Calu3 (cell line): ENCODE data around the gene UNC5C. TPM values are rescaled to one million over a fixed set of nuclear protein-coding genes. Genes with fewer than 3 reads are reported as not detected.

Experiments used
- BruUV-seq: library from RNA; stranded (reverse); fragments of 400-500 nt; replicated peaks from 2 replicates; lab custom pipeline; 2021; lab: Mats Ljungman, UMichigan
- CTCF ChIA-PET: fragments of 300-600 bp; sonication (Branson Sonifier 250); formaldehyde crosslinking; loops from one replicate; lab custom pipeline; 2022; ENCODE audit warnings: antibody characterized with exemption; lab: Charles Lee
- DNase-seq: peaks from one replicate; pipeline ENCODE4 v3.0.0; 2022
- H3K27ac Mint-ChIP-seq: one replicate; pipeline ENCODE4 v1.8.0; 2022; ENCODE audit warnings: mixed read lengths; ENCODE audit not compliant: unreplicated experiment
- H3K27me3 Mint-ChIP-seq: one replicate; pipeline ENCODE4 v1.8.0; 2022; ENCODE audit warnings: mixed read lengths; ENCODE audit not compliant: unreplicated experiment
- H3K36me3 Mint-ChIP-seq: one replicate; pipeline ENCODE4 v1.8.0; 2022; ENCODE audit warnings: mild to moderate bottlenecking, moderate library complexity, mixed read lengths; ENCODE audit not compliant: insufficient read depth, unreplicated experiment
- H3K4me1 Mint-ChIP-seq: one replicate; pipeline ENCODE4 v1.8.0; 2022; ENCODE audit warnings: mild to moderate bottlenecking, low read depth, mixed read lengths; ENCODE audit not compliant: unreplicated experiment
- H3K4me3 Mint-ChIP-seq: one replicate; pipeline ENCODE4 v1.8.0; 2022; ENCODE audit warnings: mild to moderate bottlenecking, low read depth, moderate library complexity, mixed read lengths; ENCODE audit not compliant: unreplicated experiment
- H3K9me3 Mint-ChIP-seq: one replicate; pipeline ENCODE4 v1.8.0; 2022; ENCODE audit warnings: low read depth, mixed read lengths; ENCODE audit not compliant: unreplicated experiment
- intact Hi-C: fragments of 100-400 bp; cut with micrococcal nuclease; formaldehyde crosslinking; loops from one replicate; pipeline ENCODE4 v1.10.0; 2022; ENCODE audit not compliant: unreplicated experiment
- total RNA-seq: library from RNA; stranded (reverse); gene quantifications from 2 replicates; pipeline ENCODE4 v1.2.3, GENCODE V29; 2022
- TF ChIP-seq, protein P1 (sequence below): fragments of 200-600 bp; IDR thresholded peaks from one replicate; pipeline ENCODE4 v1.8.0; 2022; ENCODE audit warnings: antibody characterized with exemption; ENCODE audit not compliant: unreplicated experiment

UNC5C gene
- total RNA-seq, 1 experiment from 2014 or later = not detected

- no peak overlapping the region for H3K27ac Mint-ChIP-seq
- TF ChIP-seq, protein P1, sequence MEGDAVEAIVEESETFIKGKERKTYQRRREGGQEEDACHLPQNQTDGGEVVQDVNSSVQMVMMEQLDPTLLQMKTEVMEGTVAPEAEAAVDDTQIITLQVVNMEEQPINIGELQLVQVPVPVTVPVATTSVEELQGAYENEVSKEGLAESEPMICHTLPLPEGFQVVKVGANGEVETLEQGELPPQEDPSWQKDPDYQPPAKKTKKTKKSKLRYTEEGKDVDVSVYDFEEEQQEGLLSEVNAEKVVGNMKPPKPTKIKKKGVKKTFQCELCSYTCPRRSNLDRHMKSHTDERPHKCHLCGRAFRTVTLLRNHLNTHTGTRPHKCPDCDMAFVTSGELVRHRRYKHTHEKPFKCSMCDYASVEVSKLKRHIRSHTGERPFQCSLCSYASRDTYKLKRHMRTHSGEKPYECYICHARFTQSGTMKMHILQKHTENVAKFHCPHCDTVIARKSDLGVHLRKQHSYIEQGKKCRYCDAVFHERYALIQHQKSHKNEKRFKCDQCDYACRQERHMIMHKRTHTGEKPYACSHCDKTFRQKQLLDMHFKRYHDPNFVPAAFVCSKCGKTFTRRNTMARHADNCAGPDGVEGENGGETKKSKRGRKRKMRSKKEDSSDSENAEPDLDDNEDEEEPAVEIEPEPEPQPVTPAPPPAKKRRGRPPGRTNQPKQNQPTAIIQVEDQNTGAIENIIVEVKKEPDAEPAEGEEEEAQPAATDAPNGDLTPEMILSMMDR = no peak
- BruUV-seq = no TSS peak
- H3K27me3 Mint-ChIP-seq = no peaks in the 10 kb centered on the region
- CTCF ChIA-PET = no interaction called here
- no peaks in the 10 kb centered on the region for H3K9me3 Mint-ChIP-seq
- intact Hi-C loops = no loop called here
- no peaks in the 10 kb centered on the region for H3K4me1 Mint-ChIP-seq
- no peaks in the 10 kb centered on the region for H3K36me3 Mint-ChIP-seq
- H3K4me3 Mint-ChIP-seq = no peak overlapping the region
- DNase-seq = no peak
These were observed 166.8 kb downstream of the UNC5C start for GRCh38 chr4:95381843-95382580.

GRCh38 chr4:95379633-95380032, 169.1 kb downstream of the UNC5C start:
- DNase-seq = no peak
- CTCF ChIA-PET = no interaction called here
- BruUV-seq = no TSS peak
- Mint-ChIP-seq H3K9me3 (no peaks in the 10 kb centered on the region), H3K36me3 (no peaks in the 10 kb centered on the region), H3K4me1 (no peaks in the 10 kb centered on the region), H3K27ac (no peak overlapping the region), H3K27me3 (no peaks in the 10 kb centered on the region), H3K4me3 (no peak overlapping the region)
- intact Hi-C loops = no loop called here
- TF ChIP-seq, protein P1 = no peak

DNA sequence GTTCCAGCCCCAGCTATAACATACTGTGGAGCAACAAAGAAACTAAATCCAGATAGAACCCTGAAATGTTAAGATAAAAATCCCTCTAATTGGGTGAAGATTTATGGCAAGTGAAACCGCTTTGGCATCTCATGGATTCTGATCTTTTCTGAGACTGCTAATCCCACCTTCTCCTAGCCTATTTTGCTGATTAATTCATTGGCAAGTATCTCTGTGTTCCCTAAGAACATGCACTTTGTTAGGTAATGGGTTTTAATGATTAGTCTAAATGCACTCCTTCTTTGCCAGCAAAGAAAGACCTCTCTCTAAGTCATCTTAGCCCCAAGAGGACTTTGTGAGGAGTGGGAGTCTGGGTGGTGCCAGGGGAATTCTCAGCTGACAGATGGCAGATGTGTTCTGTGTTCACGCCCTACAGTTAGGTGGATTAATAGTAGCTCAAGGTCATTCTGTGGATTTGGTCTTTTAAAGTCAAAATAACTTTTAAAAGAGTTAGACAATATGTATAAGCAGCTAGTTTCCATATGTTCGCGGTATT, 171.3 kb downstream of the UNC5C start:
- TF ChIP-seq, protein P1 = no peak
- Mint-ChIP-seq H3K4me1 (no peaks in the 10 kb centered on the region), H3K27ac (no peak overlapping the region), H3K9me3 (no peaks in the 10 kb centered on the region), H3K27me3 (no peaks in the 10 kb centered on the region), H3K4me3 (no peak overlapping the region), H3K36me3 (no peaks in the 10 kb centered on the region)
- BruUV-seq = no TSS peak
- CTCF ChIA-PET = interaction anchor here (1.9 kb wide), 1 partner anchor 15 kb away, joined by 3 read pairs; no protein-coding TSS in a partner anchor
- DNase-seq = no peak
- intact Hi-C loops = no loop called here

GRCh38 chr4:95371476-95372224, 177.1 kb downstream of the UNC5C start:
- H3K4me3 Mint-ChIP-seq = no peak overlapping the region
- CTCF ChIA-PET = no interaction called here
- no peaks in the 10 kb centered on the region for H3K4me1 Mint-ChIP-seq
- no peak overlapping the region for H3K27ac Mint-ChIP-seq
- intact Hi-C loops = no loop called here
- no peaks in the 10 kb centered on the region for H3K27me3 Mint-ChIP-seq
- H3K36me3 Mint-ChIP-seq = no peaks in the 10 kb centered on the region
- no peaks in the 10 kb centered on the region for H3K9me3 Mint-ChIP-seq
- TF ChIP-seq, protein P1 = no peak
- no peak for DNase-seq
- BruUV-seq = no TSS peak
